Stimulated activated CD8-positive, alpha-beta memory T cell treated with anti-CD3 and anti-CD28 coated beads, Interleukin-12 subunit alpha, Interleukin-12 subunit beta, amount 100 ng/mL, for 1 hour (primary cell): ENCODE measurements around the gene OSGEPL1.
"Not testable (repeated sequence)": the region's sequence is repeated elsewhere in the genome, so short reads cannot be mapped to it uniquely, and the experiment has no call there.

ENCODE experiments used
- DNase-seq: peaks from one replicate; pipeline ENCODE4 v3.0.0-alpha.2; 2020; ENCODE audit warnings: low read depth

OSGEPL1 gene

DNA sequence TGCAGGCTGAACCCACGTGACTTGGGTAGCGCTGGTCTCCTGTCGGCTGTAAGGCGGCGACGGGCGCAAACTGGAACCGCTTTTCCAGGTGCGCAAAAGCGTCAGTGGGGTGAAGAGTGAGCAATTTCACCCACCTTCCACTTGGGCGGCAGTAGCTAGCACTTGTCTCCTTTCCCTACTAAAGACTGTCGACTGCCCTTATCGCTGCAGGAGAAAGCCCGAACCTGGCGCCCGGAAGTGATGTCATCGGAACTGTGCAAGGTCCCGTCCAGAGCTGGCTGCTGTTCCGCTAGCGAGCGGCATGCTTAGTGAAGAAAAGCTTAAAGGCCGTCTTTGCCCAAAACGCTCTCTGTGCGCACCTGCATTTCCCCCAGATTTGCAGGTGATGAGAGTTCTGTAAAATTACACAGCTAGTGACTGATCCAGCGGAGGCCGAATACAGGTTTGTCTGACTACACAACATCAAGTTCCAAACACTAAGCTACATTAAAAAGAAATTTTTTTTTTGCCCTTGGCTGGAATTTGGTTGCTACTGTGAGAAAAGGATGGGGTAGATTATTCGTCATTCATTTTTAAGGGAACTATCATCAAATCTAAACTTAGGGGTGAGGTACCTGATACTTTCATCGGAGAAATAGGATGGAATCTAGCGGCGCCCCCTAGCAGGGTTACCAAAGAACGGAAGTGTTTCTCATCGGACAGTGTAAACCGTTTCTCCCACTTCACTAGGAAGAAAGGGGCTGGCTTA is at the start of gene OSGEPL1:
Gene OSGEPL1, minus strand, starts transcription at position 242 of the 748 bp plus-strand sequence. CDS start 1,152 bp downstream, outside the sequence.
- peak; percentile 85 for DNase-seq

- no peak for DNase-seq
These were observed 40.8 kb upstream of the OSGEPL1 start for GRCh38 chr2:189803431-189803830.

DNA sequence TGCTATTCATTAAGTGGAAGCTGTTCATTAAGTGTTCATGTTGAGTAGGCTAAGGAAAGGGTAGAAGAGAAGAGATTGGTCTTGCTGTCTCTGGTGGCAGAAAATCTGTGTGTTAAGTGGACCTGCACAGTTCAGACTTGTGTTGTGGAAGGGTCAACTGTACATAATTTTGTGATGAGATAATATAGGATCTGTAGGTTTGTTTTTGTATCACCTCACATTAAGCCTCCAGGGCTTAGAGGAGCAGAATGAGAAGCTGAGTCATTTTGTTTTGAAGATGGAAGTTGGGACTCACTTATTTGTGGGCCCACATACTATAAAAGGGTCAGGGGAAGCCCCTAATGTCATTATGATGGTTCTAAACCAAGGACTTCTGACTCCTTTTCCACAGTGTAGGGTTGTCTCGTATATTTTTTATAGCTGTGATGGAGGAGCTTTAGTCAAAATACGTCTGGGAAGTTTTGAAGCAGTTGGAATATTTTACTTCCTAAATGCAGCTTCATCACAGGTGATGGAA is 39.9 kb upstream of the OSGEPL1 start:
- no peak for DNase-seq

DNA sequence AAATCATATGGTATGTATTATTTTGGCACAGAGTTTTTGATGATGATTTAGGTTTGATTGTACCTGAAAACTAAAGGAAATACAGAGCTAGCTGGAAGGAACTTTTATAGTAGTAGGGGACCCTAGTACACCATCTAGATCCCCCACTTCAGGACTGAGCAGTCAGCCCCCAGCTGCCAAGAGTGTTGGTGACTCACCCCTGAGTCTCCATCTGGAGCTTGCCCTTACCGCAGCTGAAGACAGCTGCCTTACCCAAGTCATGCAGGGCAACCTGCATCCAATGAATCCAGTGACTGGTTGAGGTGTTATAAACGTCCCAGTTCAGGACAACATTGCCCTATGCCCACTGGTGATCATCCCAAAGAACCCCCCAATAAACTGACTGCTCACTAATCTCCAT is 36.9 kb upstream of the OSGEPL1 start:
- DNase-seq = no peak

- no peak for DNase-seq
These were observed 36.4 kb upstream of the OSGEPL1 start for GRCh38 chr2:189799030-189799331.

GRCh38 chr2:189798312-189799029 is 35.9 kb upstream of the OSGEPL1 start:
- no peak for DNase-seq

- no peak for DNase-seq
These were observed 35.3 kb upstream of the OSGEPL1 start for GRCh38 chr2:189797902-189798301.

- no peak for DNase-seq
These were observed 31.7 kb upstream of the OSGEPL1 start for GRCh38 chr2:189794310-189794709.

GRCh38 chr2:189791338-189792042 is 28.9 kb upstream of the OSGEPL1 start:
- no peak for DNase-seq

- DNase-seq = peak; percentile 89
These were observed 21.6 kb upstream of the OSGEPL1 start, which contains the start of the genes ORMDL1 and PMS1 for GRCh38 chr2:189783927-189784867. Gene ORMDL1, minus strand, starts transcription at chr2:189784339. Its CDS starts 1,744 bp downstream, at chr2:189782595. Gene PMS1, plus strand, starts transcription at chr2:189784450. Its CDS starts 7,360 bp downstream, at chr2:189791810.

GRCh38 chr2:189783451-189783926 is 20.9 kb upstream of the OSGEPL1 start:
- no peak for DNase-seq

DNA sequence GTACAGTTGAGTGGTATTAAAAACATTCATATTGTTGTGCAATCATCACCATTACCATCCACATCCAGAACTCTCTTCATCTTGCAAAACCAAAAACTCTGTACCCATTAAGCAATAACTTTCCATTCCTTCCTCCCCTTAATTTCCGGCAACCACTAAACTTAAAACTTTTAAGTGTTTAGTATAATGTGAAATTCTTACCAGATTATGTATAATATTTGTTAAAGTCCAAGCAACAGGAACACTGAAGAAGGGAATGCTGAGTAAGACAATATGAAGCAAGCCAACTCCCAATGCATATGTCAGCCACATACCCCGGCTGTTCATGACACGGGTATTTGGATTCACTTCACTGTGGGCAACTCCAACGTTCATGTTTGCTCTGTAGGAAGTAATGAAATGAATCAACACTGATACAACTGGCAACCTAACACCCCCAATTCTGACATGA is 19.7 kb upstream of the OSGEPL1 start:
- no peak for DNase-seq

GRCh38 chr2:189772212-189772611 is 9.6 kb upstream of the OSGEPL1 start:
- DNase-seq = no peak

DNA sequence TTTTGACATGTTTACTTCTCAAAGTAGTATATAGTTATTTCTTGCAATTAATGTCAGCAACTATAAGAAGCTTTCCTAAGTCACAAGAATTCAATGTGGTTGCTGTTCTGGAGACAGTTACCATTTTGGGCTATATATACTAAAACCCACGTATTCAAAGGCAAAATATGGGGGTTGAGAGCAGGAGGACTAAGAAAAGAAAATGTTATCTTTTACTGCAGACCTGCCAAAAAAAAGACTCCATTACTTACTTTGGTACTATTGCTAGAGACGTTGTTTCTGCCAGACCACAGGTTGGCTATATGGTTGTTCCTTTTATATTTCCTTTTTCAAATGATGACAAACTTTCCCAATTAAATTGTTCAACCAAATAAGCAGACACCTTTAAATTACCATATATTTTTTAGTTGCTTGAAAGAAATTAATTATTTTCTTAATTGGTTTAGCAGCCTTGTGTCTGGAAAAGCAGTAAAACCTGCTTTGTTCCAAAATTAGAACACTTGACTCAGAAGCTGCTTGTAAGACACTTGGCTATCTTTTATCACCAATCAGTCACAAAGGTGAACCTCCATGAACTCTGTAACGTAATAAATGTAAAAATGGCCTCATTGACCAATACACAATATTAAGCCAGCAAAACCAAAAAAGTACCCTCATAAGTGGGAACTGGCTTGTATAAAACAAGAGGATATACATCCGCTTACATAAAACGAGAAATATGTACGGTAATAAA is 8.2 kb upstream of the OSGEPL1 start:
- DNase-seq = no peak

DNA sequence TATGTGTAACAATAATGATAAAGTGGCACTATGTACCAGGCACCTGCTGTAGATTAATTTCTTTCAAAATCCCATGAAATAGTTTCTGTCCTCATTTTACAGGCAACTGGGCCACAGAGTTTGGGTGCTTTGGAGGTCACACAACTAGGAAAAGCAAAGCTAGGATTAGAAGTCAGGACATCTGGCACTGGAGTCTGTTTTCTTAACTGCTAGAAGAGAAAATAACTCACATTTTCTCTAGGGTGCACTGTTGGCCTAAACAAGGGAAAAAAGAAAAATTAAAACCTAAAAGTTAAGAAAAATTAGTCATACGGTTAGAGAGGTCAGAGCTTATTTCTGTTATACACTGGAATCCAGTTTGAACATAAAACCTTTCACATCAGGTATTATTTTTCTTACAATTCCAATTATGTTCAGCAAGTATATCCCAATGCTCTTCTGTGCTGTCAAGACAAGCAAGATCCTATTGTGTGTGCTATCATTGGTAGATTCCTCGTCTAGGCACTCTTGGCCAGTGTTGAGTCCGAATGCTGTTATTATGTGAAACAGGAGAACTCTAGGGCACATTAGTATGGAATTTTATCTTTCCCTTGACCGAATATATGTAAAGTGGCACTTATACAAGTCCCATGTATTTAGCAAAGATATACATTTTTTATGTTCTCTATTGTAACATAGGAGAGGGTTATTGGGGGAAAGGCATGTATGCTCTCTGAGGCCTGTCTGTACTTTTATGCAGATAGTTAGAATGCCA is 1.5 kb upstream of the OSGEPL1 start:
- DNase-seq = no peak

DNA sequence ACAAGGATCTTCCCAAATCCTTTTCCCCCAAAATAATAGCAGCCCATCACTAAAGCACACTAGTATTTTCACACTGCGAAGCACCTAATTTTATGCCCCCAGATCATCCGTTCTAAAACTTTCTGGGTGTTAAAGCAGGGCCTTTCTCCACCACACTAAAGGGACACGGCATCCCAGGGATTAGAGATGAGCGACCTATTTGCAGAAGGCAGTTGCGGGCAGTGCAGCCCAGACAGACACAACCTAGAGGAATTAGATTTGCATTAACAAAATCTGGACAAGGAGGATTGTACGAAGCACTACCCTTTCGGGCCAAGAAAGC is 402 bp downstream of the OSGEPL1 start:
- DNase-seq = no peak

DNA sequence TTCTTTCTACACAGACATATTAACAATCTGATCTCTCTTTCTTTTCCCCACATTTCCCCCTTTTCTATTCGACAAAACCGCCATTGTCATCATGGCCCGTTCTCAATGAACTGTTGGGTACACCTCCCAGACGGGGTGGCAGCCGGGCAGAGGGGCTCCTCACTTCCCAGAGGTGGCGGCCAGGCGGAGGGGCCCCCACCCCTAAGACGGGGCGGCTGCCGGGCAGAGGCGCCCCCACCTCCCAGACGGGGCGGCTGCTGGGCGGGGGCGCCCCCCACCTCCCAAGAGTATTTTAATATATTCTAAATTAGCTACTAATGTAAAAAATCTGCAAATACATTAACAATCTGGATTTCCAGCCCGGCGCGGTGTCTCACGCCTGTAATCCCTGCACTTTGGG is 2.4 kb downstream of the OSGEPL1 start:
- not testable (repeated sequence) for DNase-seq

GRCh38 chr2:189756311-189756952 is 6.2 kb downstream of the OSGEPL1 start:
- no peak for DNase-seq

GRCh38 chr2:189751080-189751658 is 11.4 kb downstream of the OSGEPL1 start:
- no peak for DNase-seq
